Activated CD8-positive, alpha-beta memory T cell treated with anti-CD3 and anti-CD28 coated beads for 24 hours (primary cell): ENCODE data around the gene TEX13C.
"Not testable (repeated sequence)": the region's sequence is repeated elsewhere in the genome, so short reads cannot be mapped to it uniquely, and the experiment has no call there.

Source experiments
- DNase-seq: peaks from one replicate; pipeline ENCODE4 v3.0.0-alpha.2; 2020

The TEX13C gene

GRCh38 chrX:125319646-125320521, at the start of gene TEX13C:
Gene TEX13C, plus strand, starts transcription at chrX:125319871. Its CDS starts 249 bp downstream, at chrX:125320120.
- DNase-seq = no peak

GRCh38 chrX:125287282-125287681, 32.4 kb upstream of the TEX13C start:
- no peak for DNase-seq

DNA sequence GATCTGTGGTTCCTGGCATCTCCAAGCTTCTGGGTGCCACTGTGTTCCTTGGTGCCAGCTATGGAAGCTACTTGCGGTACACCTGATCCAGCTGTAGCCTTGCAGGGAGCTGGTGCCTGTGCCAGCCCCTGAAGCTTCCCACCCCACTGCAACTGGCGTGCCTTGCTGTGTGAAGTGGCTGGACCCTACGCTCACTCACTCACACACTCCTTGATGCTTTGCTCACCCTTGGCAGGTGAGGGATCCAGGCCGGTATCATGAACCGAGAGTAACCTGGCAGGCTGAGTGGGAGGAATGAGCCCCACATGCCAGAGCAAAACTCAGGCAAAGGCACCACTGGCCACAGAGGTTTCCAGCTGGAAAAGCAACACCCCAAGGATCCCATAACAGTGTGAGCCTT, 31.3 kb upstream of the TEX13C start:
- DNase-seq = no peak

DNA sequence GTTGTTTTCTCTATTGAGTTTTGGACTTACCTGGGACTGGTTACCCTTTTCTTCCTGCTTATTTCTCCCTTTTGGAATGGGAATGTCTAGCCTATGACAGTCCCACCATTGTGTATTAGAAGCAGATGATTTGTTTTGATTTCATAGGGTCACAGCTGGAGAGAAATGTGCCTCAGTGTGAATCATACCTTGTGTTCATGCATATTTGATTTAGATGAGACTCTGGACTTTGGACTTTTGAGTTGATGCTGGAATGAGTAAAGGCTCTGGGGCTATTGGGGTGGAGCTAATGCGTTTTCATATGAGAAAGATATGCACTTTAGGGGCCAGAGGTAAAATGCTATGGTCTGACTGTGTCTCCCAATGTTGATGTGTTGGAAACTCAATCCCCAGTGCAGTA, 30.5 kb upstream of the TEX13C start:
- DNase-seq = no peak

- DNase-seq = no peak
Observed at GRCh38 chrX:125289920-125290319, 29.8 kb upstream of the TEX13C start.

DNA sequence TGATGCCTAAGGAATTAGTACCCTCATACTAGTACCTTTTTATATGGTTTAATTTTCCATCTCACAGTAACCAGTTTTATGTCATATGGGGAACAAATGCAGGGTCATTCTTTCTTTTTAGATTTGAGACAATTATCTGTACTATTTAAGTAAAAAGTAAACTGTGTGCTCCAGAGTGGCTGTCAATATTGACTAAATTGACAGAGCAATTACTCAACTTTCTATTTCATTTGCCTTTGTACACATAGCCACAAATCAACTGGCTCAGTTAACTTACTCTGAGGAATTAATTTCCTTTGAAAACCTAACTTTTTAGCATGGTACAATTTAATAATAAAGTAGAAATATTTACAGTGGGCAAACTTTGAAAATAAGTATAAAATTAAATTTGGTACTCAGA, 28.5 kb upstream of the TEX13C start:
- DNase-seq = no peak

GRCh38 chrX:125293850-125294780, 25.6 kb upstream of the TEX13C start:
- no peak for DNase-seq

- no peak for DNase-seq
Observed at GRCh38 chrX:125295337-125295736, 24.3 kb upstream of the TEX13C start.

- DNase-seq = no peak
Observed at GRCh38 chrX:125298871-125299270, 20.8 kb upstream of the TEX13C start.

GRCh38 chrX:125306335-125306866, 13.3 kb upstream of the TEX13C start:
- no peak for DNase-seq

DNA sequence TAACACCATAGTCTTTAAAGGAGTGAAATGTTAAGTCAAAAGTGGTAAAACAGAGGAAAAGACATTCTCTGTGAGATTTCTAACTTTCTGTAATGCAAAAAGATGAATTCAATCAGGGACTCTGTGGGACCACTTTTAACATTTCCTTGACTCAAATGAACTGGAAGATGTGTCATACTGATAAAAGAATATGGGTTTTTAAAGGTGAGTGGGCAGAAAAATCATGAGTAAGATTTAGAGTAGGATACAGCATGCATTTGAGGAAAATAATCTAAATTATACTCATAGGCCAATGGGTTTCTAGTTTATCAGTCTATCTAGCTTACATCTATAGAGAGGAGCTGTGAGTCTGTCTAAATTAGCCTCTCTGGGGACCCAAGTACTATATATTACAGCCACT, 11.0 kb upstream of the TEX13C start:
- DNase-seq = no peak

DNA sequence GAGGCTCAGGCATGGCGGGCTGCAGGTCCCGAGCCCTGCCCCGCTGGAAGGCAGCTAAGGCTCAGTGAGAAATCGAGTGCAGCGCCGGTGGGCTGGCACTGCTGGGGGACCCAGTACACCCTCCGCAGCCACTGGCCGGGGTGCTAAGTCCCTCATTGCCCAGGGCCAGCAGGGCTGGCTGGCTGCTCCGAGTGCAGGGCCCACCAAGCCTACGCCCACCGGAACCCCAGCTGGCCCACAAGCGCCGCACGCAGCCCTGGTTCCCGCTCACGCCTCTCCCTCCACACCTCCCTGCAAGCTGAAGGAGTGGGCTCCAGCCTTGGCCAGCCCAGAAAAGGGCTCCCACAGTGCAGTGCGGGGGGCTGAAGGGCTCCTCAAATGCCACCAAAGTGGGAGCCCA, 505 bp upstream of the TEX13C start:
- not testable (repeated sequence) for DNase-seq

GRCh38 chrX:125322431-125322830, 2.8 kb downstream of the TEX13C start:
- no peak for DNase-seq

DNA sequence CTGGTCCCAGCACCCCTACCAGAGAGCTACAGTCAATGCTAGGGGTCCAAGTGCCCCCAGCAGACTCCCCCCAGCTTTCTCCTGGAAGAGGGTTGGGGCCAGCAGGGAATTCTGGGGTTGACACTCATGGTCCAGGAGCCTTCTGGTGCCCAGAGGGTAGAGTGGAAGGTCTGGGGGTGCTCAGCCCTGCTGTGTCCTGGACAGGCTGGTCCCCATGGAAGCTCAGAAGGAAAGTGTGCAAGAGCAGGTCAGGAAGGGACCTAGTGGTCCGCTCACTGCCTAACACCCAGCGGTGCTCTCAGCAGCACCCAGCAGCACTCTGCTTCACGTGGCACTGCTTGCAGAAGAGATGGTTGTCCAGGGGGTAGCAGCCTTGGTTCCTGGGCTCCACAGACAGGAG, 6.9 kb downstream of the TEX13C start:
- DNase-seq = no peak

- no peak for DNase-seq
Observed at GRCh38 chrX:125327891-125328290, 8.2 kb downstream of the TEX13C start.

- no peak for DNase-seq
Observed at GRCh38 chrX:125333583-125333982, 13.9 kb downstream of the TEX13C start.

GRCh38 chrX:125340490-125340889, 20.8 kb downstream of the TEX13C start:
- DNase-seq = no peak

DNA sequence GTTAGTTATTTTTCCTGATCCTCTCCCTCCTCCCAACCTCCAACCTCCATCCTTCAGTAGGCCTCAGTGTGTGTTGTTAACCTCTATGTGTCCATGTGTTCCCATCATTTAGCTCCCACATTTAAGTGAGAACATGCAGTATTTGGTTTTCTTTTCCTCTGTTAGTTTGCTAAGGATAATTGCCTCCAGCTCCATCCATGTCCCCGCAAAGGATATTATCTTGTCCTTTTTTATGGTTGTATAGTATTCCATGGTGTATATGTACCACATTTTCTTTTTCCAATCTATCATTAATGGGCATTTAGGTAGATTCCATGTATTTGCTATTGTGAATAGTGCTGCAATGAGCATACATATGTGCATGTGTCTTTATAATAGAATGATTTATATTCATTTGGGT, 54.5 kb downstream of the TEX13C start:
- no peak for DNase-seq
